Left lung (tissue), 10 donors: ENCODE data around the gene SCYGR2. TPM values are rescaled to one million over a fixed set of nuclear protein-coding genes. Genes with fewer than 3 reads are reported as not detected.

Experiments
- ATAC-seq: fragments of 200-7000 bp; cut with Tn5 transposase; one replicate; pipeline ENCODE4 v1.9.1; 2020; ENCODE audit warnings: moderate library complexity
- DNase-seq, 4 donors: peaks; one replicate each; pipeline ENCODE4 v3.0.0-alpha.2; 2013 to 2020
- H3K27ac ChIP-seq, 2 donors: fragments of 200-600 bp; sonication (generic) in 1 of 2; one replicate each; pipeline versions ENCODE4 v1.5.0 to v1.8.0; 2020 to 2021
- H3K27me3 ChIP-seq, 2 donors: fragments of 200-600 bp; sonication (generic) in 1 of 2; one replicate each; pipeline versions ENCODE4 v1.5.0 to v1.8.0; 2020 to 2021
- H3K36me3 ChIP-seq, 2 donors: fragments of 200-600 bp; sonication (generic) in 1 of 2; one replicate each; pipeline versions ENCODE4 v1.5.0 to v1.8.0; 2020 to 2021
- H3K4me1 ChIP-seq, 2 donors: fragments of 200-600 bp; one replicate each; pipeline ENCODE4 v1.8.0; 2021
- H3K4me3 ChIP-seq, 2 donors: fragments of 200-600 bp; sonication (generic) in 1 of 2; one replicate each; pipeline versions ENCODE4 v1.5.0 to v1.8.0; 2020 to 2021; ENCODE audit warnings: mild to moderate bottlenecking in 1 of 2
- H3K9me3 ChIP-seq, 2 donors: fragments of 200-600 bp; sonication (generic) in 1 of 2; one replicate each; pipeline versions ENCODE4 v1.5.0 to v1.8.0; 2020 to 2021
- intact Hi-C, 2 donors: fragments of 100-400 bp; cut with DNase I; formaldehyde crosslinking; loops; one replicate each; pipeline versions ENCODE4 v1.11.2 to v1.14.2; 2022
- polyA plus RNA-seq, 6 donors: library from polyadenylated mRNA; unstranded; fragments of 120-200 nt; gene quantifications; one replicate each; pipeline ENCODE4 v1.2.1, GENCODE V29; 2013; ENCODE audit not compliant: insufficient read length in 6 of 6
- total RNA-seq, 2 donors: library from RNA; stranded (reverse); fragmentation: NEBNext Ultra II Directional; extraction: Animal tissue kit (Norgen Biotek cat#: 25700); gene quantifications; one replicate each; pipeline ENCODE4 v1.2.1, GENCODE V29; 2021
- TF ChIP-seq, protein P1 (sequence below), 2 donors: fragments of 200-600 bp; sonication (generic) in 1 of 2; IDR thresholded peaks; one replicate each; pipeline versions ENCODE4 v1.5.0 to v1.8.0; 2021; ENCODE audit warnings: antibody characterized with exemption in 2 of 2
- donor health status: DM: no; HTN: yes; CAD: no.
- donor health status: DM: no; HTN: no; CAD: no.

The SCYGR2 gene
- total and polyA plus RNA-seq, 8 donors = not detected

DNA sequence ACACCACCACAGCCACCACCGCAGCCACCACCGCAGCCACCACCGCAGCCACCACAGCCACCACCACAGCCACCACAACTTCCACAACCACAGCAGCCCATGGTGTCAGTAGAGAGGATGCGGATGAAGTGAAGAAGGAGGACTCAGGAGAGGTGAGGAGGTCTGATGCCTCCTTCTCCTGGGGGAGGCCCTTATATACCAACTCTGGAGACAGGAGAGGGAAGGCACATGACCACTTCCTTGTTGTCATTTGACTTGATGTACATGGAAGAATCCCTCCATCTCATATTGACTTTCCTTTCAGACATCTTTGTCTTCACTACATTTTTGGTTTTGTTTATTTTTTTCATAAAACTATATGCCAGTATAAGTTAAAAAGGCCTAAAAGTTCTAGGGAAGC is 16.0 kb downstream of the SCYGR2 start, which contains the start of gene SCYGR3:
Gene SCYGR3 (minus strand): TSS at position 101 of the 400 bp plus-strand sequence. CDS start 0 bp downstream, at position 101.
- Histone ChIP-seq H3K4me3 (no peak within 1 kb of the TSS), H3K9me3 (no peaks in the 10 kb centered on the region), H3K4me1 (no peaks in the 10 kb centered on the region), H3K36me3 (no peaks in the 10 kb centered on the region), H3K27me3 (peaks cover 0 to 12% of the 10 kb centered on the region in 2 donors), H3K27ac (no peak within 1 kb of the TSS)
- intact Hi-C loops = no loop called here
- TF ChIP-seq, protein P1, sequence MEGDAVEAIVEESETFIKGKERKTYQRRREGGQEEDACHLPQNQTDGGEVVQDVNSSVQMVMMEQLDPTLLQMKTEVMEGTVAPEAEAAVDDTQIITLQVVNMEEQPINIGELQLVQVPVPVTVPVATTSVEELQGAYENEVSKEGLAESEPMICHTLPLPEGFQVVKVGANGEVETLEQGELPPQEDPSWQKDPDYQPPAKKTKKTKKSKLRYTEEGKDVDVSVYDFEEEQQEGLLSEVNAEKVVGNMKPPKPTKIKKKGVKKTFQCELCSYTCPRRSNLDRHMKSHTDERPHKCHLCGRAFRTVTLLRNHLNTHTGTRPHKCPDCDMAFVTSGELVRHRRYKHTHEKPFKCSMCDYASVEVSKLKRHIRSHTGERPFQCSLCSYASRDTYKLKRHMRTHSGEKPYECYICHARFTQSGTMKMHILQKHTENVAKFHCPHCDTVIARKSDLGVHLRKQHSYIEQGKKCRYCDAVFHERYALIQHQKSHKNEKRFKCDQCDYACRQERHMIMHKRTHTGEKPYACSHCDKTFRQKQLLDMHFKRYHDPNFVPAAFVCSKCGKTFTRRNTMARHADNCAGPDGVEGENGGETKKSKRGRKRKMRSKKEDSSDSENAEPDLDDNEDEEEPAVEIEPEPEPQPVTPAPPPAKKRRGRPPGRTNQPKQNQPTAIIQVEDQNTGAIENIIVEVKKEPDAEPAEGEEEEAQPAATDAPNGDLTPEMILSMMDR (IDR thresholded peaks at IDR 0.05) = no peak
- no peak for DNase-seq
- ATAC-seq = no peak

DNA sequence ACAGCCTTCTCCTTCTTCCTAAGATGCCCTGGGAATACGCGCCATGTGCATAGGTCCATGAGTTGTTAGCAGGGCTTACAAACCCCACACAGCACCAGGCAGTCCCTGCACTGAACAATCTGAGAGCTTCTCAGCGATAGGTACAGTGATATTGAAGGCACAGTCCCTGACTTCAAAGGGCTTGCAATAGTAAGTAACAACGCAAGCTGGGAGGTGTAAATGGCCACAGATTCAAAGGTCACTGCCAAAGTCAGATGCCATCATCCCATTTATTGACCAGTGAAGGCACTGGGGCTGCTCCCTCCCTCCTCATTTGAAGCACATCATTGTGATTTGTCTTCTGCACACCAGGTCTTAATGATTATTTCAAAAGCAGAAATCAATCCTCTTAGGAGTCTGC is 16.5 kb downstream of the SCYGR2 start:
- Histone ChIP-seq H3K9me3 (no peaks in the 10 kb centered on the region), H3K27ac (no peak overlapping the region), H3K4me1 (no peaks in the 10 kb centered on the region), H3K4me3 (no peak overlapping the region), H3K27me3 (peaks cover 0 to 12% of the 10 kb centered on the region in 2 donors), H3K36me3 (no peaks in the 10 kb centered on the region)
- DNase-seq (no peak), ATAC-seq (no peak)
- intact Hi-C loops = no loop called here
- TF ChIP-seq, protein P1 (IDR thresholded peaks at IDR 0.05) = no peak

DNA sequence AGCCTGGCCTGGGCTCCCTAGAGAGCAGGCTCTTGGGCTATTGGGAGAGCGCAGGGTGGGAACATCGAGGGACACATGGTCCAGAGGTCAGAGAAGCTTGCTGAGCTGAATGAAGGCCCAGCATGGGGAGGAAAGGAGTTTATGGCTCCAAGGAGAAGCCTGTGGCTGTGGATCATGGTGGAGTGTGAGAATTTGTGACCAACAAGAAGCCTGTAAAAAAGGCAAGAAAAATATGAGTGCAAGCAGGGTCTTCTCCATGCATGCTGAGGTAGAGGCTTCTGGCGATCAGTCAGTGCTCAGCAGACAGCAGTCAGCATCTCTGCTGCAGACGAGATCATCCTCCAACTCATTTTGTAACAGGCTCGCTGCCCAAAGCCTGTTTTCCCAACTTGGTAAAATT is 17.2 kb downstream of the SCYGR2 start:
- Histone ChIP-seq H3K27ac (no peak overlapping the region), H3K4me1 (no peaks in the 10 kb centered on the region), H3K27me3 (peaks cover 0 to 10% of the 10 kb centered on the region in 2 donors), H3K9me3 (no peaks in the 10 kb centered on the region), H3K36me3 (no peaks in the 10 kb centered on the region), H3K4me3 (no peak overlapping the region)
- no peak for DNase-seq
- intact Hi-C loops = no loop called here
- TF ChIP-seq, protein P1 (IDR thresholded peaks at IDR 0.05) = no peak
- ATAC-seq = no peak

DNA sequence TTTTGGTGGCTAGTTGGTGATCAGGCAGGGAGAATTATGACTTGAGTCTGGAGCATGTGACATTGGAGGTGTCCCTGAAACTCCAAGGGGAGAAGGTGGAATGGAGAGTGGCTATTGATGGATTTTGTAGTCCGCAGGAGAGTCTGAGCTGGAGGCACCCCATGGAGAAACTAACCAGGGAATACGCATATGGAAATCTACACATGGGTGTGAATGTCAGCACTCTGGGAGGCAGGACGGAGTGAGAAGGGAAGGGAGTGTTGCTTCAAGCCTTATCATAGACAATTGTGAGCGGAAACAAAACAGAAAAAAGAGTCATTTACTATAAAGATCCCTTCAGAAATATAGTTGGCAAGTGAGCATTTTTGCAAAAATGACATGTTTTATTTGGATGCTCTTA is 17.9 kb downstream of the SCYGR2 start:
- Histone ChIP-seq H3K27me3 (peaks cover 0 to 4% of the 10 kb centered on the region in 2 donors), H3K4me1 (no peaks in the 10 kb centered on the region), H3K4me3 (no peak overlapping the region), H3K9me3 (no peaks in the 10 kb centered on the region), H3K36me3 (no peaks in the 10 kb centered on the region), H3K27ac (no peak overlapping the region)
- intact Hi-C loops = no loop called here
- ATAC-seq (no peak), DNase-seq (no peak)
- TF ChIP-seq, protein P1 (IDR thresholded peaks at IDR 0.05) = no peak

DNA sequence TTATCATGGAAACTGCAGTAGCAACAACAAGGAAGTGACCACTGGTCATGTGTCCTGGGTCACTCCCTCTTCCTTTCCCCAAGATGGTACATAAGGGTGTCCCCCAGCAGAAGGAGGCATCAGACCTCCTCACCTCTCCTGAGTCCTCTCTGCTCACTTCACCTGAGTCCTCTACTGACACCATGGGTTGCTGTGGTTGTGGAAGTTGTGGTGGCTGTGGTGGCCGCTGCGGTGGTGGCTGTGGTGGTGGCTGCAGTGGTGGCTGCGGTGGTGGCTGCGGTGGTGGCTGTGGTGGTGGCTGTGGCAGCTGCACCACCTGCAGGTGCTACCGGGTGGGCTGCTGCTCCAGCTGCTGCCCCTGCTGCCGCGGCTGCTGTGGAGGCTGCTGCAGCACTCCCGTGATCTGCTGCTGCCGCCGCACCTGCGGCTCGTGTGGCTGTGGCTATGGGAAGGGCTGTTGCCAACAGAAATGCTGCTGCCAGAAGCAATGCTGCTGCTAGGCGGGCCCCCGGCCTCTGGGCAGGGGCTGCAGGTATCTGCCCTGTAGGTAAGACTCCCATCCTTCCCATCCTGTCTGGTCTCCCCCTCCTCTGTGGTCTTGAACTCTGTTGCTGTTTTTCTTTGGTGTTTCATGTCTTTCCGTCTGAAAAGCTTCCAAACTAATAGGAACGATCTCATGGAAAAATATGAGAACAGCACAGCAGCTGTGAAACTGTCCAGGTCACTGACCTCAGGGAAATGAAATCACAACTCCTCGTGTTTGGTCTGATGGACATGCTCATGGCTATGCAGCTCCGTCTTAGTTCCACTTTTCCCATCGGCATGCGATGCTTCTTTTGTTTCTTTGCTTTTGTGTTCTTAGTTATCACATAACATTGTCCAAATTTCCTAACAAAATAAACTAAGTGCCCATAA is 18.9 kb downstream of the SCYGR2 start, which contains the start of gene SCYGR4:
Gene SCYGR4 (plus strand): TSS at position 183 of the 915 bp plus-strand sequence. CDS start 0 bp downstream, at position 183.
- intact Hi-C loops = no loop called here
- Histone ChIP-seq H3K36me3 (no peaks in the 10 kb centered on the region), H3K9me3 (peaks cover 0 to 2% of the 10 kb centered on the region in 2 donors), H3K27me3 (no peaks in the 10 kb centered on the region), H3K4me1 (no peaks in the 10 kb centered on the region), H3K4me3 (no peak within 1 kb of the TSS), H3K27ac (no peak within 1 kb of the TSS)
- DNase-seq = peak in 1 of 4 donors; percentile 70
- TF ChIP-seq, protein P1 (IDR thresholded peaks at IDR 0.05) = no peak
- ATAC-seq = no peak
